Peyer's patch (tissue), 4 donors: ENCODE measurements around the gene NRXN3. TPM values are rescaled to one million over a fixed set of nuclear protein-coding genes. Genes with fewer than 3 reads are reported as not detected.

Source experiments
- DNase-seq, 3 donors: peaks; one replicate each; pipeline ENCODE4 v3.0.0-alpha.2; 2017 to 2019
- H3K27ac ChIP-seq, 4 donors: fragments of 200-600 bp; sonication (generic); one replicate each; pipeline ENCODE4 v1.5.1; 2016 to 2019
- H3K27me3 ChIP-seq, 2 donors: fragments of 200-600 bp; sonication (generic); one replicate each; pipeline ENCODE4 v1.5.1; 2019
- H3K36me3 ChIP-seq, 3 donors: fragments of 200-600 bp; sonication (generic); one replicate each; pipeline ENCODE4 v1.5.1; 2016 to 2019
- H3K4me1 ChIP-seq, 4 donors: fragments of 200-600 bp; sonication (generic); one replicate each; pipeline ENCODE4 v1.5.1; 2016 to 2019
- H3K4me3 ChIP-seq, 4 donors: fragments of 200-600 bp; sonication (generic); 1 replicate in 3 of 4; 2 replicates in 1 of 4; pipeline ENCODE4 v1.5.1; 2016 to 2019; ENCODE audit warnings: mild to moderate bottlenecking in 1 of 4
- H3K9me3 ChIP-seq, 4 donors: fragments of 200-600 bp; sonication (generic); one replicate each; pipeline ENCODE4 v1.5.1; 2016 to 2019; ENCODE audit warnings: mild to moderate bottlenecking in 1 of 4
- CTCF ChIP-seq, 6 experiments: fragments of 450-650 bp in 4 of 6; fragments of 200-600 bp in 2 of 6; sonication (generic) in 1 of 6; IDR thresholded peaks; one replicate each; pipeline ENCODE4 v1.5.1; 2017 to 2019; ENCODE audit warnings: antibody characterized with exemption in 6 of 6, mild to moderate bottlenecking in 3 of 6, moderate library complexity in 1 of 6
- POLR2A ChIP-seq, 2 donors: fragments of 450-650 bp; IDR thresholded peaks; one replicate each; pipeline ENCODE4 v1.5.1; 2017; ENCODE audit warnings: antibody characterized with exemption in 2 of 2, mild to moderate bottlenecking in 2 of 2, moderate library complexity in 2 of 2
- total RNA-seq, 4 donors: library from RNA; depleted of rRNA; stranded (reverse); fragments of >200 nt; gene quantifications; one replicate each; pipeline ENCODE4 v1.1.0, GENCODE V29; 2016

NRXN3 gene
- total RNA-seq, 4 donors from 2014 or later, result 1.6 to 10.2 (median 4.4) TPM

GRCh38 chr14:78782551-78782950 is 612.4 kb downstream of the NRXN3 start:
- Histone ChIP-seq H3K27me3 (no peaks in the 10 kb centered on the region), H3K27ac (no peak overlapping the region), H3K4me1 (no peaks in the 10 kb centered on the region), H3K4me3 (no peak overlapping the region), H3K36me3 (no peaks in the 10 kb centered on the region), H3K9me3 (no peaks in the 10 kb centered on the region)
- TF ChIP-seq CTCF (IDR thresholded peaks at IDR 0.05), result no peak
- TF ChIP-seq POLR2A (IDR thresholded peaks at IDR 0.05), result no peak
- DNase-seq, result no peak

GRCh38 chr14:78785265-78785664 is 615.1 kb downstream of the NRXN3 start:
- Histone ChIP-seq H3K36me3 (no peaks in the 10 kb centered on the region), H3K27me3 (no peaks in the 10 kb centered on the region), H3K4me3 (no peak overlapping the region), H3K4me1 (no peaks in the 10 kb centered on the region), H3K9me3 (no peaks in the 10 kb centered on the region), H3K27ac (no peak overlapping the region)
- TF ChIP-seq POLR2A (IDR thresholded peaks at IDR 0.05) (no peak), CTCF (IDR thresholded peaks at IDR 0.05) (no peak)
- DNase-seq, result no peak

GRCh38 chr14:78788467-78789360 is 618.5 kb downstream of the NRXN3 start:
- no peaks in the 10 kb centered on the region for H3K27me3 ChIP-seq
- no peaks in the 10 kb centered on the region for H3K4me1 ChIP-seq
- H3K4me3 ChIP-seq, result no peak overlapping the region
- TF ChIP-seq CTCF (IDR thresholded peaks at IDR 0.05) (no peak), POLR2A (IDR thresholded peaks at IDR 0.05) (no peak)
- no peak for DNase-seq
- no peak overlapping the region for H3K27ac ChIP-seq
- no peaks in the 10 kb centered on the region for H3K36me3 ChIP-seq
- H3K9me3 ChIP-seq, result no peaks in the 10 kb centered on the region

- Histone ChIP-seq H3K36me3 (no peaks in the 10 kb centered on the region), H3K27me3 (no peaks in the 10 kb centered on the region), H3K9me3 (no peaks in the 10 kb centered on the region), H3K27ac (no peak overlapping the region), H3K4me1 (no peaks in the 10 kb centered on the region), H3K4me3 (no peak overlapping the region)
- no peak for TF ChIP-seq POLR2A (IDR thresholded peaks at IDR 0.05)
- no peak for TF ChIP-seq CTCF (IDR thresholded peaks at IDR 0.05)
- DNase-seq, result no peak
Measured at GRCh38 chr14:78790271-78790670, 620.1 kb downstream of the NRXN3 start.

GRCh38 chr14:78798757-78799156 is 628.6 kb downstream of the NRXN3 start:
- Histone ChIP-seq H3K4me3 (no peak overlapping the region), H3K27me3 (no peaks in the 10 kb centered on the region), H3K4me1 (no peaks in the 10 kb centered on the region), H3K9me3 (no peaks in the 10 kb centered on the region), H3K36me3 (no peaks in the 10 kb centered on the region), H3K27ac (no peak overlapping the region)
- TF ChIP-seq POLR2A (IDR thresholded peaks at IDR 0.05), result no peak
- TF ChIP-seq CTCF (IDR thresholded peaks at IDR 0.05), result no peak
- DNase-seq, result no peak
